Bone marrow (tissue), 2 donors: ENCODE results near the gene ENDOU.
A peak's percentile ranks its signal among the peaks of the same experiment; 100 is the strongest.

ENCODE experiments used
- DNase-seq, 2 donors: peaks; one replicate each; lab custom pipeline; 2025; lab: John Stamatoyannopoulos, UW

ENDOU gene

GRCh38 chr12:47757364-47757839 lies 32.1 kb upstream of the ENDOU start:
- DNase-seq = no peak

GRCh38 chr12:47755655-47756562 lies 30.6 kb upstream of the ENDOU start:
- peak in 1 of 2 donors; percentile 25 for DNase-seq

- DNase-seq = no peak
These were observed 29.6 kb upstream of the ENDOU start for GRCh38 chr12:47754881-47755280.

GRCh38 chr12:47754126-47754525 lies 28.8 kb upstream of the ENDOU start:
- no peak for DNase-seq

GRCh38 chr12:47753021-47754001 lies 28.0 kb upstream of the ENDOU start:
- DNase-seq = no peak

- DNase-seq = no peak
These were observed 27.3 kb upstream of the ENDOU start for GRCh38 chr12:47752552-47752951.

- DNase-seq = no peak
These were observed 26.8 kb upstream of the ENDOU start for GRCh38 chr12:47752121-47752520.

- no peak for DNase-seq
These were observed 26.3 kb upstream of the ENDOU start for GRCh38 chr12:47751561-47751960.

- no peak for DNase-seq
These were observed 25.7 kb upstream of the ENDOU start for GRCh38 chr12:47750916-47751470.

- no peak for DNase-seq
These were observed 25.0 kb upstream of the ENDOU start for GRCh38 chr12:47750229-47750798.

- DNase-seq = no peak
These were observed 23.6 kb upstream of the ENDOU start for GRCh38 chr12:47748899-47749298.

- DNase-seq = no peak
These were observed 23.2 kb upstream of the ENDOU start for GRCh38 chr12:47748507-47748828.

- DNase-seq = no peak
These were observed 22.6 kb upstream of the ENDOU start for GRCh38 chr12:47747596-47748506.

GRCh38 chr12:47747126-47747525 lies 21.8 kb upstream of the ENDOU start:
- DNase-seq = no peak

- DNase-seq = no peak
These were observed 21.2 kb upstream of the ENDOU start for GRCh38 chr12:47746523-47746922.

GRCh38 chr12:47746073-47746472 lies 20.8 kb upstream of the ENDOU start:
- no peak for DNase-seq

- DNase-seq = no peak
These were observed 20.3 kb upstream of the ENDOU start for GRCh38 chr12:47745485-47746041.

- DNase-seq = no peak
These were observed 19.6 kb upstream of the ENDOU start for GRCh38 chr12:47744778-47745436.

GRCh38 chr12:47744005-47744651 lies 18.8 kb upstream of the ENDOU start:
- DNase-seq = no peak
